Natural killer cell (primary cell): ENCODE measurements around the gene OSBPL6. TPM values are rescaled to one million over a fixed set of nuclear protein-coding genes. Genes with fewer than 3 reads are reported as not detected.

ENCODE experiments used
- ATAC-seq, 3 donors: fragments of 150-1000 bp in 2 of 3; fragments of 200-7000 bp in 1 of 3; cut with Tn5 transposase; 1 replicate in 1 of 3; 2 replicates in 2 of 3; pipeline ENCODE4 v1.10.0; 2021; ENCODE audit warnings: mild to moderate bottlenecking in 2 of 3, moderate library complexity in 2 of 3
- DNase-seq, 2 donors: peaks; one replicate each; pipeline versions ENCODE4 v3.0.0 to v3.0.0-alpha.2; 2013 to 2021; ENCODE audit warnings: mixed read lengths in 1 of 2
- H3K27ac ChIP-seq: one replicate; pipeline ENCODE4 v1.5.1; 2013; ENCODE audit warnings: mild to moderate bottlenecking, low read length
- H3K27me3 ChIP-seq: one replicate; pipeline ENCODE4 v1.6.1; 2013; ENCODE audit warnings: low read length; ENCODE audit not compliant: control insufficient read depth, insufficient read depth
- H3K36me3 ChIP-seq: one replicate; pipeline ENCODE4 v1.6.1; 2013; ENCODE audit warnings: low read length; ENCODE audit not compliant: control insufficient read depth, insufficient read depth
- H3K4me1 ChIP-seq: one replicate; pipeline ENCODE4 v1.6.1; 2013; ENCODE audit warnings: low read length; ENCODE audit not compliant: control insufficient read depth, insufficient read depth
- H3K4me3 ChIP-seq: one replicate; pipeline ENCODE4 v1.5.1; 2013; ENCODE audit warnings: low read length
- H3K9me3 ChIP-seq: one replicate; pipeline ENCODE4 v1.6.1; 2013; ENCODE audit warnings: low read length; ENCODE audit not compliant: control insufficient read depth, insufficient read depth
- H3K27ac Mint-ChIP-seq, 2 donors: one replicate each; pipeline ENCODE4 v1.8.0; 2022; ENCODE audit warnings: mild to moderate bottlenecking in 2 of 2, mixed read lengths in 2 of 2, moderate library complexity in 1 of 2
- H3K27me3 Mint-ChIP-seq, 2 donors: one replicate each; pipeline ENCODE4 v1.8.0; 2022; ENCODE audit warnings: low read depth in 2 of 2, mixed read lengths in 2 of 2
- H3K36me3 Mint-ChIP-seq: one replicate; pipeline ENCODE4 v1.8.0; 2022; ENCODE audit warnings: mixed read lengths
- H3K4me1 Mint-ChIP-seq, 2 donors: one replicate each; pipeline ENCODE4 v1.8.0; 2022; ENCODE audit warnings: mixed read lengths in 2 of 2
- H3K4me3 Mint-ChIP-seq: one replicate; pipeline ENCODE4 v1.8.0; 2022; ENCODE audit warnings: mild to moderate bottlenecking, moderate library complexity, mixed read lengths
- H3K9me3 Mint-ChIP-seq, 2 donors: one replicate each; pipeline ENCODE4 v1.8.0; 2022; ENCODE audit warnings: mixed read lengths in 2 of 2
- whole genome bisulfite sequencing: methylation state at CpG from one replicate; pipeline ENCODE4 v1.1.7; 2013; ENCODE audit warnings: missing lambda C conversion rate; ENCODE audit not compliant: insufficient coverage; 5-methylcytosine and 5-hydroxymethylcytosine counted together
- intact Hi-C: fragments of 100-400 bp; cut with micrococcal nuclease; formaldehyde crosslinking; loops from one replicate; pipeline ENCODE4 v1.14.2; 2022
- total RNA-seq, 4 donors: library from RNA; stranded (reverse); fragments of 120-200 nt in 1 of 4; gene quantifications; one replicate each; pipeline versions ENCODE4 v1.2.3 to v1.2.4, GENCODE V29; 2013 to 2022
- TF ChIP-seq, protein P1 (sequence below): fragments of 200-600 bp; IDR thresholded peaks from one replicate; pipeline ENCODE4 v1.8.0; 2022; ENCODE audit warnings: antibody characterized with exemption

Gene OSBPL6
- total RNA-seq, 3 donors from 2014 or later (not counting 1 experiment from before 2014, with no cell fraction given), result not detected

DNA sequence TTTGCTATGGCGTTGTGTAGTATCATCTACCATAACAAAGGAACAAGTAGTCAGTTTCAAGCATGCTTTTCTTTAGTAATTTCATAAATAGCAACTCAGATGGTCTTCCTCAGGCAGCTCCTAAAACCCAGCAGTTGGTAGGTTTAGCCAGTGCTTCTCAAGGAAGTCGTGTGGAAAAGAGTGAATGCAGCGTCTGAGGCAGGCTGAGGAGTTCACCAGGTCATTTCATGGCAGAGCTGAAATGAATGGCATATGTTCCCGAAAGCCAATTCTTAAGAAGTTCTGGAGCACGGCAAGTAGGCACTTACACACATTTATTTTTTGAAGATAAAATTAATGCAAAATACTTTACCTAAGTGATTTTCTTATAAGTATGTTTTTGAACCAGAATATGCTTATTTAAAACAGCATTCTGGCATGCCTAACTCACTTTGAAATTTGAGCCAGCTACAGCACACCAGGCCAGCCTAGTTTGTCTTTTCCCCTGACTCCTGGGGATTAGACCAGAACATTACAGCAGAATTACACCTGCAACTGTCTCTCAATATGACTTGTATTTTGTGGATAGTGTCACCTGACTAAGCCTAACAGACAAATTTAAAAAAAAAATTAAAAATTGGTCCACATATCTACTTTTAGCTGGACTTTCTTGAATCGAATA is 62.2 kb downstream of the OSBPL6 start:
- no peaks in the 10 kb centered on the region for H3K36me3 ChIP-seq
- WGBS, result 88% methylated on average over 5 of the region's 6 CpGs
- Mint-ChIP-seq H3K36me3 (no peaks in the 10 kb centered on the region), H3K4me1 (no peaks in the 10 kb centered on the region), H3K27me3 (peaks cover 0 to 8% of the 10 kb centered on the region in 2 donors), H3K9me3 (no peaks in the 10 kb centered on the region), H3K4me3 (no peak overlapping the region), H3K27ac (no peak overlapping the region)
- H3K27ac ChIP-seq, result no peak overlapping the region
- no peak overlapping the region for H3K4me3 ChIP-seq
- intact Hi-C loops, result no loop called here
- no peak for ATAC-seq
- H3K9me3 ChIP-seq, result no peaks in the 10 kb centered on the region
- TF ChIP-seq, protein P1, sequence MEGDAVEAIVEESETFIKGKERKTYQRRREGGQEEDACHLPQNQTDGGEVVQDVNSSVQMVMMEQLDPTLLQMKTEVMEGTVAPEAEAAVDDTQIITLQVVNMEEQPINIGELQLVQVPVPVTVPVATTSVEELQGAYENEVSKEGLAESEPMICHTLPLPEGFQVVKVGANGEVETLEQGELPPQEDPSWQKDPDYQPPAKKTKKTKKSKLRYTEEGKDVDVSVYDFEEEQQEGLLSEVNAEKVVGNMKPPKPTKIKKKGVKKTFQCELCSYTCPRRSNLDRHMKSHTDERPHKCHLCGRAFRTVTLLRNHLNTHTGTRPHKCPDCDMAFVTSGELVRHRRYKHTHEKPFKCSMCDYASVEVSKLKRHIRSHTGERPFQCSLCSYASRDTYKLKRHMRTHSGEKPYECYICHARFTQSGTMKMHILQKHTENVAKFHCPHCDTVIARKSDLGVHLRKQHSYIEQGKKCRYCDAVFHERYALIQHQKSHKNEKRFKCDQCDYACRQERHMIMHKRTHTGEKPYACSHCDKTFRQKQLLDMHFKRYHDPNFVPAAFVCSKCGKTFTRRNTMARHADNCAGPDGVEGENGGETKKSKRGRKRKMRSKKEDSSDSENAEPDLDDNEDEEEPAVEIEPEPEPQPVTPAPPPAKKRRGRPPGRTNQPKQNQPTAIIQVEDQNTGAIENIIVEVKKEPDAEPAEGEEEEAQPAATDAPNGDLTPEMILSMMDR, result no peak
- no peak for DNase-seq
- H3K27me3 ChIP-seq, result no peaks in the 10 kb centered on the region
- no peaks in the 10 kb centered on the region for H3K4me1 ChIP-seq

DNA sequence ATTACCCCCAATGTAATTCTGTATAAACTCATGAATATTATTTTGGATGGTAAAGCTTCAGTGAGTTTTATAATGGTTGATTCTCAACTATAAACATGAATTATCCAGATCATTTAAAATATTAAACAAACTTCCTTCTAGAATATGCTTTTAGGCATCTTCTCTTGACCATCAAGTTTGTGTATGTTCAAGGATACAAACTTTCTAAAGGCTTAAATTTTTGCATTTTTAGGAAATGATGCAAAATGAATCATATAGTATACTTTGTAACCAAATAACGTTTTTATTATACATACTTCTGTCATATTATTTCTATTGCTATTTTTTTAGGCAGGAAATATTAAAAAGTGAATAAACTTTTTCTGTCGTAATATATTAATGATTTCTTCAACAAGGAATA is 62.8 kb downstream of the OSBPL6 start:
- WGBS, result no CpG with 5 or more reads among the region's 2 CpGs
- no peak overlapping the region for H3K4me3 ChIP-seq
- TF ChIP-seq, protein P1, result no peak
- no peak overlapping the region for H3K27ac ChIP-seq
- Mint-ChIP-seq H3K9me3 (no peaks in the 10 kb centered on the region), H3K36me3 (no peaks in the 10 kb centered on the region), H3K4me3 (no peak overlapping the region), H3K27ac (no peak overlapping the region), H3K27me3 (peaks cover 0 to 8% of the 10 kb centered on the region in 2 donors), H3K4me1 (no peaks in the 10 kb centered on the region)
- H3K9me3 ChIP-seq, result no peaks in the 10 kb centered on the region
- ATAC-seq (no peak), DNase-seq (no peak)
- H3K27me3 ChIP-seq, result no peaks in the 10 kb centered on the region
- intact Hi-C loops, result no loop called here
- H3K36me3 ChIP-seq, result no peaks in the 10 kb centered on the region
- no peaks in the 10 kb centered on the region for H3K4me1 ChIP-seq

DNA sequence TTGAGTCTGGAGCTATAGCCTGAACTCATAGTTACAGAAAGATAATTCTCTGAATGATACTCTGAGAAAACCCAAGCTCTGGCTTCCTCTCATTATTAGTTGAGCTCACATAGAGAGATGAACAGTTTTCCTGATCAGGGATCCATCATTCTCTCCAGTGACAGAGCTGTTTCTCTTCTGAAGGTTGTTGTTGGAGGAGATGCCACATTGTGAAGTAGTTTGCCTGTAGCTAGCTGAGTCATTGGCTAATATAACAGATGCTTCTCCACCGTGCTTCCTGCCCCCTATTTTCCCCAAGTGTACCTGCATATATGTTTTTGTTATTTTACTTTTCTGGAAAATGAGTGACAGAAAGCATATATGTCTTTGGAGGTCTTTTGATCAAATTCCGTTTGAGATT is 64.6 kb downstream of the OSBPL6 start:
- no peaks in the 10 kb centered on the region for H3K9me3 ChIP-seq

More for the DNA sequence above, 64.6 kb downstream of the OSBPL6 start:
- Histone ChIP-seq H3K4me3 (no peak overlapping the region), H3K4me1 (no peaks in the 10 kb centered on the region), H3K27me3 (no peaks in the 10 kb centered on the region), H3K36me3 (no peaks in the 10 kb centered on the region), H3K27ac (no peak overlapping the region)
- H3K4me3 Mint-ChIP-seq, result no peak overlapping the region
- no peak for DNase-seq
- ATAC-seq, result no peak
- intact Hi-C loops, result no loop called here
- H3K4me1 Mint-ChIP-seq, result no peaks in the 10 kb centered on the region
- H3K9me3 Mint-ChIP-seq, result no peaks in the 10 kb centered on the region
- H3K36me3 Mint-ChIP-seq, result no peaks in the 10 kb centered on the region
- TF ChIP-seq, protein P1, result no peak
- no peak overlapping the region for H3K27ac Mint-ChIP-seq
- 77% methylated on average over 2 of the region's 2 CpGs for WGBS
- peaks cover 0 to 6% of the 10 kb centered on the region in 2 donors for H3K27me3 Mint-ChIP-seq
